Adrenal gland (tissue), 12 donors: ENCODE results near the gene ABCC10. TPM values are rescaled to one million over a fixed set of nuclear protein-coding genes. Genes with fewer than 3 reads are reported as not detected.

Experiments
- DNase-seq, 7 donors: peaks; one replicate each; pipeline ENCODE4 v3.0.0-alpha.2; 2019 to 2020
- H3K27ac ChIP-seq, 5 donors: fragments of 200-600 bp; sonication (generic) in 4 of 5; 1 replicate in 3 of 5; 2 replicates in 2 of 5; pipeline versions ENCODE4 v1.5.1 to v1.8.0; 2016 to 2020; ENCODE audit warnings: mild to moderate bottlenecking in 1 of 5
- H3K27me3 ChIP-seq: fragments of 200-600 bp; 2 replicates; pipeline ENCODE4 v1.8.0; 2021
- H3K36me3 ChIP-seq, 2 donors: fragments of 200-600 bp; replicated peaks in 1 of 2; 1 replicate in 1 of 2; 2 replicates in 1 of 2; pipeline versions ENCODE4 v1.5.1 to v1.8.0; 2018 to 2022
- H3K4me1 ChIP-seq, 2 donors: fragments of 200-600 bp; replicated peaks in 1 of 2; 1 replicate in 1 of 2; 2 replicates in 1 of 2; pipeline versions ENCODE4 v1.5.1 to v1.8.0; 2018 to 2021
- H3K4me3 ChIP-seq, 4 donors: fragments of 200-600 bp; sonication (generic) in 3 of 4; one replicate each; pipeline ENCODE4 v1.5.1; 2016 to 2018
- H3K9me3 ChIP-seq, 3 donors: fragments of 200-600 bp; sonication (generic) in 1 of 3; replicated peaks in 1 of 3; 1 replicate in 2 of 3; 2 replicates in 1 of 3; pipeline versions ENCODE4 v1.5.1 to v1.8.0; 2016 to 2021
- CTCF ChIP-seq, 6 experiments: fragments of 450-650 bp in 4 of 6; fragments of 200-600 bp in 2 of 6; sonication (generic) in 1 of 6; IDR thresholded peaks; 1 replicate in 5 of 6; 2 replicates in 1 of 6; pipeline versions ENCODE4 v1.5.1 to v1.8.0; 2016 to 2021; ENCODE audit warnings: antibody characterized with exemption in 6 of 6, mild to moderate bottlenecking in 2 of 6, moderate library complexity in 1 of 6
- POLR2A ChIP-seq, 2 donors: fragments of 450-650 bp; IDR thresholded peaks; one replicate each; pipeline ENCODE4 v1.6.1; 2017; ENCODE audit warnings: antibody characterized with exemption in 2 of 2, mild to moderate bottlenecking in 2 of 2, moderate library complexity in 1 of 2
- WGBS, 4 donors: extraction: QIAGEN DNeasy Blood & Tissue Kit in 2 of 4; methylation state at CpG; one replicate each; pipeline versions ENCODE4 v1.1.5 to v1.1.7; 2013 to 2017; 5-methylcytosine and 5-hydroxymethylcytosine counted together
- intact Hi-C, 2 donors: fragments of 100-400 bp; cut with DNase I; formaldehyde crosslinking; loops; one replicate each; pipeline versions ENCODE4 v1.14.1 to v1.15.0; 2022 to 2023
- polyA plus RNA-seq, 3 donors: library from polyadenylated mRNA; stranded (reverse); fragments of 200-250 nt in 2 of 3; fragments of 350-450 nt in 1 of 3; fragmentation: Illumina TruSeq in 1 of 3; extraction: RNeasy Lipid Tissue Mini Kit (QIAGEN cat#74804) in 1 of 3; gene quantifications; one replicate each; pipeline ENCODE4 v1.2.3, GENCODE V29; 2013 to 2014
- total RNA-seq, 9 donors: library from RNA; depleted of rRNA in 4 of 9; stranded (reverse); fragments of >200 nt in 4 of 9; fragments of 120-200 nt in 1 of 9; fragmentation: NEBNext Ultra II Directional in 1 of 9; extraction: Animal tissue kit (Norgen Biotek cat#: 25700) in 1 of 9; gene quantifications; one replicate each; pipeline versions ENCODE4 v1.1.0 to v1.2.4, GENCODE V29; 2013 to 2023
- donor health status: healthy with polysubstance abuse.
- donor health status: Bipolar disorder and iron deficiency.
- donor health status: DM: yes; HTN: yes; CAD: no.
- donor health status: DM: no; HTN: no; CAD: no.
- donor health status: DM: no; HTN: no; CAD: no.
- donor health status: DM: yes; HTN: yes; CAD: no.

Gene ABCC10
- total and polyA plus RNA-seq, 12 donors: 8.5 to 123 (median 25.6) TPM

- Histone ChIP-seq H3K4me3 (no peak overlapping the region), H3K27ac (peak overlapping the region in 1 of 5 donors; percentile 21), H3K4me1 (peaks cover 9 to 17% of the 10 kb centered on the region in 2 donors), H3K9me3 (no peaks in the 10 kb centered on the region), H3K36me3 (peaks cover 0 to 48% of the 10 kb centered on the region in 2 donors), H3K27me3 (no peaks in the 10 kb centered on the region)
- DNase-seq: peak in 4 of 7 donors; percentile 33 to 68 (median 50)
- no peak for TF ChIP-seq POLR2A (IDR thresholded peaks at IDR 0.05)
- no peak for TF ChIP-seq CTCF (IDR thresholded peaks at IDR 0.05)
- 41 to 50% (median 45%) methylated on average over 4 to 5 of the region's 5 CpGs for WGBS, 4 donors
- intact Hi-C loops: no loop called here
Observed at GRCh38 chr6:43436577-43437282, 9.4 kb downstream of the ABCC10 start.

DNA sequence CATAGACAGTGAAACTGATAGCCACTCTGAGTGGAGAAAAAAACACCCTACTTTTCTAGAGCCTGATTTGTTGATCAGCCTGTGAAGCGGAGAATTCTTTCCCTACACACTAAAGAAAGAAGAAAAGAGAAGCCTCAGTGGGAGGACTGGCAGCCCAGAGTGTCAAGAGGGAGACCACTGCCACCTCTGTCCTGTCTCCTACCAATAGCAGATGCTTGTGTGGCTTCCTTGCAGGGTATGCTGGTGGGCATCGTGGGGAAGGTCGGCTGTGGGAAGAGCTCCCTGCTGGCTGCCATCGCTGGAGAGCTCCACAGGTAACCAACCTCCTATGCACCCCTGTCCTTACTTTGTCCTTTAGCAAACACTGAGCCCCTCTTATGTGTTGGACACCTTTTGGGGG is 10.4 kb downstream of the ABCC10 start:
- intact Hi-C loops: no loop called here
- Histone ChIP-seq H3K9me3 (no peaks in the 10 kb centered on the region), H3K4me1 (peaks cover 9 to 17% of the 10 kb centered on the region in 2 donors), H3K27ac (no peak overlapping the region), H3K36me3 (peaks cover 0 to 49% of the 10 kb centered on the region in 2 donors), H3K4me3 (no peak overlapping the region), H3K27me3 (no peaks in the 10 kb centered on the region)
- no peak for DNase-seq
- 60 to 69% (median 65%) methylated on average over 2 to 4 of the region's 4 CpGs for WGBS, 4 donors
- no peak for TF ChIP-seq CTCF (IDR thresholded peaks at IDR 0.05)
- TF ChIP-seq POLR2A (IDR thresholded peaks at IDR 0.05): no peak

DNA sequence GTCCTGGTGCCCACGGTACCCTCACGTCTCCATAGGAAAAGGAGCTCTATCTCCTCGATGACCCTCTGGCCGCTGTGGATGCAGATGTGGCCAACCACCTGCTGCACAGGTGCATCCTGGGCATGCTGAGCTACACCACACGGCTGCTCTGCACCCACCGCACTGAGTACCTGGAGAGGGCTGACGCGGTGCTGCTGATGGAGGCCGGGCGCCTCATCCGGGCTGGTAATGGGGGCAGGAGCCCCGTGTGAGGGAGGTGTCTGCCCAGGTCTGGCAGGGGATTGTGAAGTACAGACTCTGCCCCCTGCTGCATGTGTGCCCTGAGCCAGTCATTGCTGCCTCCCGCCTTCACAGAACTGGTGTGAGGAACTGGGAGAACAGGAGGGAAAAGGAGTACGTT is 15.6 kb downstream of the ABCC10 start:
- DNase-seq: no peak
- intact Hi-C loops: no loop called here

GRCh38 chr6:43444036-43444435 is 16.7 kb downstream of the ABCC10 start:
- no peak for TF ChIP-seq POLR2A (IDR thresholded peaks at IDR 0.05)
- TF ChIP-seq CTCF (IDR thresholded peaks at IDR 0.05): no peak
- Histone ChIP-seq H3K9me3 (no peaks in the 10 kb centered on the region), H3K4me3 (no peak overlapping the region), H3K4me1 (no peaks in the 10 kb centered on the region), H3K27me3 (no peaks in the 10 kb centered on the region), H3K36me3 (peaks cover 0 to 80% of the 10 kb centered on the region in 2 donors), H3K27ac (no peak overlapping the region)
- DNase-seq: peak in 2 of 7 donors; percentile 31 to 40
- WGBS, 4 donors: 63 to 80% (median 71%) methylated on average over 9 to 10 of the region's 10 CpGs
- intact Hi-C loops: no loop called here

More for the DNA sequence above, 15.6 kb downstream of the ABCC10 start:
- H3K4me3 ChIP-seq: no peak overlapping the region
- H3K27me3 ChIP-seq: no peaks in the 10 kb centered on the region
- no peak overlapping the region for H3K27ac ChIP-seq
- H3K36me3 ChIP-seq: peaks cover 0 to 81% of the 10 kb centered on the region in 2 donors
- no peaks in the 10 kb centered on the region for H3K9me3 ChIP-seq
- WGBS, 4 donors: 76 to 94% (median 92%) methylated on average over 2 to 14 of the region's 14 CpGs
- H3K4me1 ChIP-seq: peaks cover 0 to 4% of the 10 kb centered on the region in 2 donors
- no peak for TF ChIP-seq POLR2A (IDR thresholded peaks at IDR 0.05)

DNA sequence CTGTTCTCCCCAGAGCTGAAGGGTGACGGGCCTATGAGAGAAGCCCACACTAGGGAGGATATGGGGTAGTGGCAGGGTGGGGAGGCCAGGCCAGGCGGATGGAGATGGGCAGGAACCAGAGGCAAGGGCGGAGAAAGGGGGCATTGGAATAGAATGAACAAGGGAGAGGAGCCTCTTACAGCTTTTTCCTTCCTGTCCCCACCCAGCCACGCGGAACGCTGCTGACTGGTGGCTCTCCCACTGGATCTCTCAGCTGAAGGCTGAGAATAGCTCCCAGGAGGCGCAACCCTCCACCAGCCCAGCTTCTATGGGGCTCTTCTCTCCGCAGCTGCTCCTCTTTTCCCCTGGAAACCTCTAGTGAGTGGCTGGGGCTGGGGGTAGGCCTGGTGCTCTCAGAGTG is 17.2 kb downstream of the ABCC10 start:
- H3K36me3 ChIP-seq: peaks cover 0 to 84% of the 10 kb centered on the region in 2 donors
- H3K27me3 ChIP-seq: no peaks in the 10 kb centered on the region
- TF ChIP-seq POLR2A (IDR thresholded peaks at IDR 0.05) (no peak), CTCF (IDR thresholded peaks at IDR 0.05) (no peak)
- DNase-seq: no peak
- no peak overlapping the region for H3K4me3 ChIP-seq
- no peak overlapping the region for H3K27ac ChIP-seq
- WGBS, 4 donors: 90 to 94% (median 94%) methylated on average over 6 to 8 of the region's 8 CpGs
- H3K4me1 ChIP-seq: no peaks in the 10 kb centered on the region
- no peaks in the 10 kb centered on the region for H3K9me3 ChIP-seq
- intact Hi-C loops: no loop called here
